ENCODE results near the gene QRFP.

The QRFP gene

DNA sequence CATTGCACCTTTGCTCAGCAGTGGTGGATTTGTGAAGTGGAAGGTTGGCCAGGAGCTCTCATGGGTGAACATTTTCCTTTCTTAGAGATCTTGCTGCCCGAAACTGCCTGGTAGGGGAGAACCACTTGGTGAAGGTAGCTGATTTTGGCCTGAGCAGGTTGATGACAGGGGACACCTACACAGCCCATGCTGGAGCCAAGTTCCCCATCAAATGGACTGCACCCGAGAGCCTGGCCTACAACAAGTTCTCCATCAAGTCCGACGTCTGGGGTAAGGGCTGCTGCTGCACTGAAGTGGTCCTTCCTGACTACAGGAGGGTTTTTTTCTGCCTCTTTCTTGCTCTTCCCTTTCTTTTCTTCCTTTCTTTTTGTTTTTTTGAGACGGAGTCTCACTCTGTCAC, 21.8 kb downstream of the QRFP start:
- in situ Hi-C loops (cut with HindIII; ENCODE audit: low sequenced_read_pairs): no loop called here

- in situ Hi-C loops (cut with HindIII; ENCODE audit: low sequenced_read_pairs): no loop called here
These were observed 22.6 kb downstream of the QRFP start for GRCh38 chr9:130873966-130874365.

DNA sequence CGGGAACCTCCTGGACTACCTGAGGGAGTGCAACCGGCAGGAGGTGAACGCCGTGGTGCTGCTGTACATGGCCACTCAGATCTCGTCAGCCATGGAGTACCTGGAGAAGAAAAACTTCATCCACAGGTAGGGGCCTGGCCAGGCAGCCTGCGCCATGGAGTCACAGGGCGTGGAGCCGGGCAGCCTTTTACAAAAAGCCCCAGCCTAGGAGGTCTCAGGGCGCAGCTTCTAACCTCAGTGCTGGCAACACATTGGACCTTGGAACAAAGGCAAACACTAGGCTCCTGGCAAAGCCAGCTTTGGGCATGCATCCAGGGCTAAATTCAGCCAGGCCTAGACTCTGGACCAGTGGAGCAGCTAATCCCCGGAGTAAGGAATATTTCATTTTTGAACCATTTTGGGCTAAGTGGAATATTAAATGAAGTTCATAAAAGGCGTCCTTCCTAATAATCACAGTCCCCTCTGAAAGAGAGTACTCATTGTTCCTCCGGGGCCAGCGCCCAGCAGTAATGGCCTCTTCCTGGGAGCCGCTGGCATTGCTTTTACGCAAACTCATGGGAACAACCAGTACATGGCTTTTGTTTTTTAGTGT, 23.6 kb downstream of the QRFP start:
- in situ Hi-C loops (cut with HindIII; ENCODE audit: low sequenced_read_pairs): no loop called here

GRCh38 chr9:130872508-130872907, 24.1 kb downstream of the QRFP start:
- in situ Hi-C loops (cut with HindIII; ENCODE audit: low sequenced_read_pairs): no loop called here

- in situ Hi-C loops (cut with HindIII; ENCODE audit: low sequenced_read_pairs): no loop called here
These were observed 24.5 kb downstream of the QRFP start for GRCh38 chr9:130872093-130872492.

DNA sequence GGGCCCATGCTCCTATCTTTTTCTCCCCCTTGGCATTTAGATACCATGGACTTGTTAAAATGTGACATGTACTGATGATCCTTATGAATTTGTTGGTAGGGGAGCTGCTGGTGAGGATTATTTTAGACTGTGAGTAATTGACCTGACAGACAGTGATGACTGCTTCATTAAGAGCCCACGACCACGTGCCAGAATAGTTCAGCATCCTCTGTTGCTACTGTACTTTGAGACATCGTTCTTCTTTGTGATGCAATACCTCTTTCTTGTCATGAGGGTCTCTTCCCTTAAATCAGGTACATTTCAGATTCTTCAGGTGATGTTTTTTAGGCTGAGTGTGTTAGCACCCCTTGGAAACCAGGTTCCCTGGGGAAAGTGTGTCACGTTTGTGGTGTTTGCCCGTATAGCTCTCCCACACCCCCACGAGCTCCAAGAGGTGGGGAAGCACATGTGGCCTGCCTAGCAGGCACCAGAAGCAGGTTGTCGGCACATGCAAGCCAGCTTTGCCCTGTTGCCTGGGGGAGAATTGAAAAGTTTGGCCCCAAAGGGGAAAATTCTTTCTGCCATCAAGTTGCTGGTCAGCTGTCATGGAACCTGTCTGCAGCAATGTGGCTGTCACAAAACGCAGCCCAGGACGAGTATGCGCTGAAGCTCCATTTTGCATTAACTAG, 25.1 kb downstream of the QRFP start:
- in situ Hi-C loops (cut with HindIII; ENCODE audit: low sequenced_read_pairs): no loop called here

DNA sequence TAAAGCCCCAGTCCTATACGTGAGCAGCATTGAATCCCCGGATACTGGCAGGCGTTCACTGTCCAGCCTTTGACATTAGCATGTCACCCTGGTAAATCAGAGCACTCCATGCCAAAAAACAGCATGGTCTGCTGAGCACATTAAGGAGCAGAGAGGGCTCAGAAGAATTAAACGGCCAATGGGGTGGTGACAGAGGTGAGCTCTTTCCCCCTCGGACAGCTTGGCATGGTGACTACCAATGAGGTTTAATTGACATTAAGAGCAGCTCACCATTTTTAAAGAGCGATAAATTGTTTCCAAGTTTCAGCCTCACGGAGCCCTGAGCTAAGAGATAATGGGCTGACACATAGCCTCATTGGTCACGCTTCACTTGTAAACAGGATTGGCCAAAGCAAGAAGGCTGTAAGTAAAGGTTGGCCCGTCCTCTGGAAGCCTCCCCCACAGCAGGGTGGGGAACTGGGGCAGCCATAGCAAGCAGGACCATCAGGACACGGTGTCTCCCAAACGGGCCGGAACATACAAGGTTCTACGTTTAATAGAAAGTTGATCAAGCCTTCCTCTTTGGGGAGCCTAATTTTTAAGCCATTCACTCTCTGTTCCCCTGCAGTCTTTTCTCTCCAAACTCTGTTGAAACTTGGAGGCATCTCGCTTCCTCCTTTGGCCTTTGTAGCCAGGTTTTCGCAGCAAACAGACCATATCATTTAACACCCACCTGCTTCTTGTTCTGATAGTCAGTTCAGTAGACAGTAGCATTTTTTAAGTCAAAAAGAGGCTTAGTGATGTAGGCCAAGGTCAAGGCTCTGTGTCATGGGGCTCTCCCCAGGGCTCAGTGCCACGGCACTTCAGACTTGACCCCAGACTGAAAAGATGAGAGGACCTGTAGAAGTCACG, 25.9 kb downstream of the QRFP start:
- in situ Hi-C loops (cut with HindIII; ENCODE audit: low sequenced_read_pairs): no loop called here

GRCh38 chr9:130869250-130869649, 27.4 kb downstream of the QRFP start:
- in situ Hi-C loops (cut with HindIII; ENCODE audit: low sequenced_read_pairs): no loop called here

- in situ Hi-C loops (cut with HindIII; ENCODE audit: low sequenced_read_pairs): no loop called here
These were observed 28.4 kb downstream of the QRFP start for GRCh38 chr9:130868230-130868629.

DNA sequence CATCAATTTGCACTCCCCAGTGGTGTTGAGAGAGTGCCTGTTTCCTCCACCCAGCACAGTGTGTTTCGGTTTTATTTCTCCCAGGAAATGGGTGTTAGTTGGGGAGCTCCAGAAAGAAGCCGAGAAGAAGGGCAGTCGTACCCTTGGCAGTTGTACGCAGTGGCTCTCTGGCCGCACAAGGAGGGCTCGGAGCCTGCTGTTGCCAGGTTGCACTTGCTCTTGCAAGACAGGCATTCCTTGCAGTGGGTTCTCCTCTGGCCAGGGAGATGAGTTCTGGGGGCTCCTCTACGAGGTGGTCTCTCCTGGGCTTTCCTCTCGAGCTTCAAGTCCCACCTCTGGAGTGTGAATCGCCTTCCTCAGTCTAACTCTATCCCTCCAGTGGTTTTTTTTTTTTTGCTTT, 29.1 kb downstream of the QRFP start:
- in situ Hi-C loops (cut with HindIII; ENCODE audit: low sequenced_read_pairs): no loop called here

- in situ Hi-C loops (cut with HindIII; ENCODE audit: low sequenced_read_pairs): no loop called here
These were observed 30.1 kb downstream of the QRFP start for GRCh38 chr9:130866474-130866965.

DNA sequence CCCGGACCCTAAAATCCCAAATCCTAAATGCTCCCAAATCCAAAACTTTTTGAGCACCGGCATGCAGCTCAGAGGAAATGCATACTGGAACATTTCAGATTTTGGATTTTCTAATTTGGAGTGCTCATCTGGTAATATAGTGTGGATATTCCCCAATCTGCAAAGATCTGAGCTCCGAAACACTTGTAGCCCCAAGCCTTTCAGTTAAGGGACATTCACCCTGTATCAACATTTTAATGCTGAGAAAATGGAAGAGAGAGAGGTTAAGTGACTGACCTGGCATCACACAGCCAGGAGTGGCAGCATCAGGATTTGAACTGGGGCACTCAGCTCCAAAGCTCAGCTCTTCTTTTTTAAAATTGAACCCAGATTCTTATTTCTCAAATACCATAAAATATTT, 30.7 kb downstream of the QRFP start:
- in situ Hi-C loops (cut with HindIII; ENCODE audit: low sequenced_read_pairs): no loop called here

DNA sequence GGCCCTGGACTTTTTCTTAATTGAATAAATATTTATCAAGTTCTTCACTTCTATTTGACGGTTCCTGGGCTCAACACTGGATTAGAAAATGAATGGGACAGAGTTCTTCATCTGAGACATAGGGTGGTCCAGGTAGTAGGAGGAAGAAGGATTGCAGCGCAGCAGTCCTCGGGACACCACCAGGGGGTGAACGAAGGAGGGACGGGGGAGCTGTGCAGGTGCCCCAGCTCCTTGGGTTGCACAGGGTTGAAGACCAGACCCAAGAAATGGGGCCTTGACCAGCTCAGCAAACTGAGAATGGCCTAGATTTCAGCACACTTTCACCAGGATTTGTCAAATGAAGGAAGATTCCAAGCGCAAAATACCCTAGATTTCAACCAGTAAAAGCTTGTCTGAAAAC, 32.1 kb downstream of the QRFP start:
- in situ Hi-C loops (cut with HindIII; ENCODE audit: low sequenced_read_pairs): no loop called here

DNA sequence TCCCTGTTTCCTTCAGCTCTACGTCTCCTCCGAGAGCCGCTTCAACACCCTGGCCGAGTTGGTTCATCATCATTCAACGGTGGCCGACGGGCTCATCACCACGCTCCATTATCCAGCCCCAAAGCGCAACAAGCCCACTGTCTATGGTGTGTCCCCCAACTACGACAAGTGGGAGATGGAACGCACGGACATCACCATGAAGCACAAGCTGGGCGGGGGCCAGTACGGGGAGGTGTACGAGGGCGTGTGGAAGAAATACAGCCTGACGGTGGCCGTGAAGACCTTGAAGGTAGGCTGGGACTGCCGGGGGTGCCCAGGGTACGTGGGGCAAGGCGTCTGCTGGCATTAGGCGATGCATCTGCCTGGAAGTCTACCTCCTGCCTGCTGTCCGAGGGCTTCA, 33.9 kb downstream of the QRFP start:
- in situ Hi-C loops (cut with HindIII; ENCODE audit: low sequenced_read_pairs): no loop called here

DNA sequence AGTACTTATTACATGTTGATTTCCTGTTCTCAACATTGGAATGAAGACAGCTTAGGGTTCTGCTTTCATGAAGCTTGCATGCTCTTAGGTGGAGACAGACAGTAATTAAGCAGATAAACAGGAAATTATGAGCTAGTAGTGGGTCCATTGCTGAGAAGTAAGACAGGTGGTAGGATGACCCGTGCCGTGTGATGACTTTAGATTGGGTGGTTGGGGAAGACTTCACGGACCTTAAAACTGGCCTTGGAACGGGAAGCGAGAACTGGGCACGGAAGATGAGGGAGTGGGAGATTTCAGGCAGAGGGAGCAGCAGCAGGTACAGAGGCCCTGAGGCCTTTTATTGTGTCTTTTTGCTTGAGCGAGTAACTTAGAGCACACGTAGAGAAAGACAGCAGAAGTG, 34.4 kb downstream of the QRFP start:
- in situ Hi-C loops (cut with HindIII; ENCODE audit: low sequenced_read_pairs): no loop called here

- in situ Hi-C loops (cut with HindIII; ENCODE audit: low sequenced_read_pairs): no loop called here
These were observed 35.0 kb downstream of the QRFP start for GRCh38 chr9:130861372-130862180.

DNA sequence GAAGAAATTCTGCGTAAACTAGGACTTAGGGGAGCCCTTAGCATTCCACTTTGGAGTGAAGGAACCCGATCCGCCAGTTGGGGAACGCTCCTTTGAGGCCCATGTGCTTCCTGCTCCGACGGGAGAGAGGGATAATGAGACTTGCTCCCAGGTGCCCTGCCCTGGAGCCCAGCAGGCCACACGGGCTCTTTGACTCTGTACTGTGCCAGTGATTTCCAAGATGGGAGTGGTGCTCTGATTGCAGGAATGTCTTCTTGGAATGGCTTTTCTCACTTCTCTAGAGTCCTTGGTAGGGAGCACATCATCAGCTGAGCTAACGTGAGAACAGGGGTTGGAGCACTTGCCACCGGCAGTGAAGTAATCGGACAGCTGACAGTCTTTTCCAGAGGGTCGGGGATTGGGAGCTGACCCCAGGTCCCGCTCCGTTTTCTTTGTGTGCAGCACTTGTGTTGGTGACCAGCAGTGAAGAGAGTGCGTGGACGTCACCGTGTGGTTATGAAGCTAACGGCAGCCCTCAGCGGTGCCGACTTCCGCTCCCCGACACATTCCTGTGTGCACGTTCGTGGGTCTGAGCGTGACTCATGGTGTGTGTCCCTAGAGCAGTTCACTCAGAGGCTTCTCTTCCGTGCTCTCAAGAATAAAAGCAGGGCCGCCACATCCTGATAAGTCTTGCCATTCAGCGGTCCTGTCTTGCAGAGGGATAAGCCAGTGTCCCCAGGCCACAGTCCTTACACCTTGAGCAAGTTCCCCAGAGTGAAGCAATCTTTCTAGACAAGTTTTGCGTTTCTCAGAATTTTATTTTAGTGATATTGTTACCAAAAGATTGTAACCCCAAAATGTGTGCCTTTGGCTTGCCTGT, 35.9 kb downstream of the QRFP start:
- in situ Hi-C loops (cut with HindIII; ENCODE audit: low sequenced_read_pairs): no loop called here

DNA sequence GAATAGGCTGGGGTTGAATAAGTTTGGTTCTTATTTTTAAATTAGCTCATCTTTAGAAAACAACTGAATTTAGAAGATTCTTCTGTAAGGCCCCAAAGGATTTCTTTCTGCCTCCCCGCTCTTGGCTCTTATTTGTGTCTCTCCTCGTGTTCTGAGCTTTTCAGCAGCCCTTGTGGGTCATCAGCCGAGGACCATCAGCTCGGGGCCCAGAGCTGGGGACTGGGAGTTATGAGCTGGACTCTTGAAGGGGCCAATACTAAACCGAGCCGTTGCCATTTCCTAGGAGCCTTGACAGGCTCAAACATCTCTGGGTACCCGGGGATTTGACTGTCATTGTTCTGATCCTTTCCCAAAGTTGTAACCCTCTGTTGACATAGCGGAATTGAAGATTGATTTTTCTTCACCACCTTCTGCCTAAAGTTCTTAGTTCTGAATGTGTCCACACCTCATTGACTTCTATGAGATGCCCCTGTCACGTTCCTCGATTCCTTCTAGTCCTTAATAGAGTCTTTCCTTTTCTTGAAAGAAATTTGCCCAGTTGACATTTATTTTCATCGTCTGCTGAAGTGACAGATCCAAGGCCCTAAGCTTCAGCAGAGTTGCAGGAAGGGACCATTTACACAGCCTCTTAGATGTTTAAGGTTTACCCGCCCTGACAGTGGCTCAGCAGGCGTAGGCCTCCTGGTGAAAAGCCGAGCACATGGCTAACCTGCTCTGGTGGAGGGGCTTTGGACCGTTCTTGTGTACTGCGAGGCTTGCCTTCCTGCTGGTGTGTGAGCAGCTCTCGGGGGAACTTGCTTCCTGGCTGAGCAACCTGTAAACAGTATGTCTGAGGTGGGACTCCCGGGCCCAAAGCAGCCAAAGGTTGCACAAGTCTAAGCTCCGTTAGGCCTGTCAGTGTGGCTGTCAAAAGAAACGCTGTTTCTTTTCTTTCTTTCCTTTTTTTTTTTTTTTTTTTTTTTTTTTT, 37.6 kb downstream of the QRFP start:
- in situ Hi-C loops (cut with HindIII; ENCODE audit: low sequenced_read_pairs): no loop called here
